RWPE2 (cell line): ENCODE measurements around the gene PTCH2.

ENCODE experiments used
- ATAC-seq: fragments of 200-7000 bp; cut with Tn5 transposase; 3 replicates; pipeline ENCODE4 v1.9.1; 2021; ENCODE audit warnings: low read depth
- DNase-seq: peaks from one replicate; pipeline ENCODE4 v3.0.0-alpha.2; 2020; ENCODE audit warnings: low spot score
- H3K27ac ChIP-seq: fragments of 450-650 bp; 2 replicates; pipeline ENCODE4 v1.5.1; 2017; ENCODE audit warnings: mild to moderate bottlenecking; ENCODE audit not compliant: poor library complexity, severe bottlenecking
- H3K27me3 ChIP-seq: fragments of 250-450 bp; sonication (Bioruptor Pico); 2 replicates; pipeline ENCODE4 v1.5.1; 2021; ENCODE audit warnings: mild to moderate bottlenecking, moderate library complexity; ENCODE audit not compliant: insufficient read depth, poor library complexity, severe bottlenecking
- H3K36me3 ChIP-seq: fragments of 250-450 bp; sonication (Bioruptor Pico); 2 replicates; pipeline ENCODE4 v1.5.1; 2020; ENCODE audit warnings: low read depth, mild to moderate bottlenecking, moderate library complexity
- H3K4me1 ChIP-seq: fragments of 250-450 bp; sonication (Bioruptor Pico); 2 replicates; pipeline ENCODE4 v1.5.1; 2021; ENCODE audit warnings: mild to moderate bottlenecking, moderate library complexity; ENCODE audit not compliant: insufficient read depth, poor library complexity, severe bottlenecking
- H3K4me3 ChIP-seq: fragments of 250-450 bp; sonication (Bioruptor Pico); 2 replicates; pipeline ENCODE4 v1.5.1; 2021; ENCODE audit warnings: mild to moderate bottlenecking, moderate library complexity; ENCODE audit not compliant: severe bottlenecking
- H3K9me3 ChIP-seq: fragments of 250-450 bp; sonication (Bioruptor Pico); 2 replicates; pipeline ENCODE4 v1.5.1; 2021; ENCODE audit warnings: mild to moderate bottlenecking, moderate library complexity; ENCODE audit not compliant: severe bottlenecking
- TF ChIP-seq, protein P1 (sequence below): fragments of 450-650 bp; IDR thresholded peaks from one replicate; pipeline ENCODE4 v1.5.1; 2017; ENCODE audit warnings: mild to moderate bottlenecking, moderate library complexity; ENCODE audit not compliant: poor library complexity, severe bottlenecking

PTCH2 gene

DNA sequence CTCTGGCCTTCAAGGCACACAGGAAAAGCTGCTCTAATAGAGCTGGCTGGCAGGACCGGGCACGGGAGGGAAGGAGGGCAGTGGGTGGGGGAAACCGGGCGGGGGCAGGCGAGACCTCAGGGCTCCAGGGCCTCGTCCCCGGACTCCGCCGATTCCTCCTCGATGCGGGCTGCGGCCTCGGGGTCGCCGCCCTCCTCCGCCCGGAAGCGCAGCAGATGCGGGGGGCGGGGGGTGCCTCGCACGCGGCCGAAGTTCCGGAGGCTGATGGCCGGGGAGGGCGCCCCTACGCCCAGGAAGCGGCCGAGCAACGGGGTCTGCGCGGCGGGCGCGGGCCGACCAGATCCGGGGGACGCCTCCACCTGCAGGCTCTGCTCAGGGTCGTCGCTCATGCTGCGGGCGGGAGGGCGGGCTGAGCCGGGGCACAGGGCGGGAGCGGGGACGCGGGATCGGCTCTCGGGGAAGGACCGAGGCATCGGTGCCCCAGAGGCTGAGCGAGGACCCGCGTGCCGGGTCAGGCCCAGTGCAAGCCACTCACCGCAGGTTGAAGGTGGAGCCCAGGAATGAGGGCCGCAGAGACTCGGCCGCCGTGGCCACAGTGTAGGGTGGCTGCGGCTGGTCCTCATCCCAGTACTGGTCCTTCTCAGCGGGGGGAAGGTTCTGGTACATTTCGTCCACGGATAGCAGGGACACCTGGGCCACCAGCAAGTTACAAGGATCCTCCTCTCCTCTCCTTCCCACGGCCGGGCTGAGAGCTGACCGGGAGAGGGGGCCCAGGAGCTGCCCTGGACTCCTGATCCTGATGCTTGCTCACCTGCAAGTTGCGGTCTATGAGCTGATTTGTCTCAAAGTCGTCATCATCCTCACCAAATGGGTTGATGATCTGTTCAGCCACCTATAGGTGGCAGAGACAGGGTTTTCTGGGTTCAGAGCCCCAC is 58.7 kb downstream of the PTCH2 start:
- ATAC-seq, result no peak
- TF ChIP-seq, protein P1, sequence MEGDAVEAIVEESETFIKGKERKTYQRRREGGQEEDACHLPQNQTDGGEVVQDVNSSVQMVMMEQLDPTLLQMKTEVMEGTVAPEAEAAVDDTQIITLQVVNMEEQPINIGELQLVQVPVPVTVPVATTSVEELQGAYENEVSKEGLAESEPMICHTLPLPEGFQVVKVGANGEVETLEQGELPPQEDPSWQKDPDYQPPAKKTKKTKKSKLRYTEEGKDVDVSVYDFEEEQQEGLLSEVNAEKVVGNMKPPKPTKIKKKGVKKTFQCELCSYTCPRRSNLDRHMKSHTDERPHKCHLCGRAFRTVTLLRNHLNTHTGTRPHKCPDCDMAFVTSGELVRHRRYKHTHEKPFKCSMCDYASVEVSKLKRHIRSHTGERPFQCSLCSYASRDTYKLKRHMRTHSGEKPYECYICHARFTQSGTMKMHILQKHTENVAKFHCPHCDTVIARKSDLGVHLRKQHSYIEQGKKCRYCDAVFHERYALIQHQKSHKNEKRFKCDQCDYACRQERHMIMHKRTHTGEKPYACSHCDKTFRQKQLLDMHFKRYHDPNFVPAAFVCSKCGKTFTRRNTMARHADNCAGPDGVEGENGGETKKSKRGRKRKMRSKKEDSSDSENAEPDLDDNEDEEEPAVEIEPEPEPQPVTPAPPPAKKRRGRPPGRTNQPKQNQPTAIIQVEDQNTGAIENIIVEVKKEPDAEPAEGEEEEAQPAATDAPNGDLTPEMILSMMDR, result no peak
- Histone ChIP-seq H3K4me1 (no peaks in the 10 kb centered on the region), H3K9me3 (no peaks in the 10 kb centered on the region), H3K27me3 (no peaks in the 10 kb centered on the region), H3K36me3 (peaks cover 19% of the 10 kb centered on the region), H3K27ac (no peak overlapping the region), H3K4me3 (no peak overlapping the region)
- no peak for DNase-seq

DNA sequence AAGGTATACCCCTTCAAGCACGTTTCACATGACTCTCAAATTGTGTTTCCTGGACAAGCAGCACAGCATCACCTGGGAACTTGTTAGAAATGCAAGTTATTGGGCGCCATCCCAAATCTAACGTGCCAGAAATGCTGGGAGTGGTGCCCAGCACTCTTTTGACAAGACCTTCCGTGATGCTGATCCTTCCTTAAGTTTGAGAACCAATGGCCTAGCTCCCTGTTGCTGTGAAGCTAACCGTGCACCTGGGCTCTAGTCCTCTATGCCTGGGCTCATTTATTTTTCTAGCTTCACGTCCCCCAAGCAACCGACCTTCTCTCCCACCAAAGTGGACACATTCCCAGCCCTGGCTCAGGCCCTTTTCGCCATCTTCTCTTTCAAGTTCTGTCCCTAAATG is 59.4 kb downstream of the PTCH2 start:
- Histone ChIP-seq H3K36me3 (peaks cover 25% of the 10 kb centered on the region), H3K27me3 (no peaks in the 10 kb centered on the region), H3K4me3 (no peak overlapping the region), H3K4me1 (no peaks in the 10 kb centered on the region), H3K9me3 (no peaks in the 10 kb centered on the region), H3K27ac (no peak overlapping the region)
- no peak for DNase-seq
- no peak for ATAC-seq
- TF ChIP-seq, protein P1, result no peak

DNA sequence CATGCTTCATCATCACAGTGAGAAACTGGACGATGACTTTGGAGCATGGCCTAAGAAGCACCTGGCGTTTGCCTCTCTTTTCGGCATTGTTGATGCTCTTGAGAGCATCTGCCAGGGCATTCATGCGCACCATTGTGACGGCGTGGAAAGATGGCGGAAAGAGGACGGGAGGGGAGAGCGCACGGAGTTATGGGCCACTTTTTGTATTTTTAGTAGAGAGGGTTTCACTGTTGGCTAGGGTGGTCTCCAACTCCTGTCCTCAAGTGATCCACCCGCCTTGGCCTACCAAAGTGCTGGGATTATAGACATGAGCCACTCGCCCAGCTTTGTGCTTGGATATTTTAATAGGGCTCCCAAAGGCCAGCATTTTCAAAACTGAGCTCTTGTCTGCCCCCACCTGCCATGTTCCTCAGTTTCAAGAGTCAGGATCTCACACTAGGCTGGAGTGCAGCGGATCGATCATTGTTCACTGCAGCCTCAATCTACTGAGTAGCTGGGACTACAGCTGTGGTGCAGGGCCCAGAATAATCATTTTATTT is 62.4 kb downstream of the PTCH2 start:
- TF ChIP-seq, protein P1, result no peak
- no peaks in the 10 kb centered on the region for H3K27me3 ChIP-seq
- H3K9me3 ChIP-seq, result no peaks in the 10 kb centered on the region
- no peak overlapping the region for H3K27ac ChIP-seq
- DNase-seq (no peak), ATAC-seq (peak; percentile 20; the same call in 2 of the 3 replicates)
- H3K4me1 ChIP-seq, result peaks cover 4% of the 10 kb centered on the region
- no peak overlapping the region for H3K4me3 ChIP-seq
- peaks cover 56% of the 10 kb centered on the region for H3K36me3 ChIP-seq

DNA sequence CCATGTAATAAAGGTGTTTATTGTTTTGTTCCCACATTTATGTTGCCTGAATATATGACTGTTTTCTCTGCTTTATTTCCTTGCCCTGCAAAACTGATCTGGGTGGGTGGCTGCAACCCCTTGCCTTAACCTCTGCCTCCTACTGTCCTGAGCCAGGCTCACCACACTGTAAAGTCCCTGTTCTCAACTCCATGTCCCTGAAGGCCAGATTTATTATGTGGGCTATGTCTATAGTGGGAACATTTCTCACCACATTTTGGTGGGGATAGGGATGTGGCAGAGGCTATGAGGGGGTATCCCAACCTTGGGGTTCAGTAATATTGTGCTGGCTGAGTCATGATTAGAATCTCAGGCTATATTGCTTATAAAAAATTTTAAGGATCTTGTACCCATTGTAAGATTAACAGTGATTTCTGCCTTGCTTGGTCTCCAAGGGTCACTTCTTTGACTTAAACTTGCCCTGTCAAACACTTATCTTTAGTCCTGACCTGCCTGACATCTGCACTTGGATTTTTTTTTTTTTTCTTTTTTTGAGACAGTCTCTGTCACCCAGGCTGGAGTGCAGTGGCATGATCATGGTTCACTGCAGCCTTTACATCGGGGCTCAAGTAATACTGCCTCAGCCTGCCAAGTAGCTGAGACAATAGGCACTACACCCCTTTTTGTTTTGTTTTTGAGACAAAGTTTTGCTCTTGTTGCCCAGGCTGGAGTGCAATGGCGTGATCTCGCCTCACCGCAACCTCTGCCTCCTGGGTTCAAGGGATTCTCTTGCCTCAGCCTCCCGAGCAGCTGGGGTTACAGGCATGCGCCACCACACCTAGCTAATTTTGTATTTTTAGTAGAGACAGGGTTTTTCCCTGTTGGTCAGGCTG is 64.1 kb downstream of the PTCH2 start:
- TF ChIP-seq, protein P1, result no peak
- no peaks in the 10 kb centered on the region for H3K27me3 ChIP-seq
- no peak overlapping the region for H3K27ac ChIP-seq
- H3K36me3 ChIP-seq, result peaks cover 59% of the 10 kb centered on the region
- DNase-seq (no peak), ATAC-seq (no peak)
- no peaks in the 10 kb centered on the region for H3K9me3 ChIP-seq
- H3K4me3 ChIP-seq, result no peak overlapping the region
- peaks cover 7% of the 10 kb centered on the region for H3K4me1 ChIP-seq
